ENCODE data around the gene ADAM19. TPM values are rescaled to one million over a fixed set of nuclear protein-coding genes. Genes with fewer than 3 reads are reported as not detected.

The ADAM19 gene
- total and polyA plus RNA-seq, 2 experiments from 2014 or later, result 9.1 to 13.2 TPM

GRCh38 chr5:157602505-157602904, 26.9 kb upstream of the ADAM19 start:
- no peaks in the 10 kb centered on the region for H3K4me1 Mint-ChIP-seq
- no peak overlapping the region for H3K27ac Mint-ChIP-seq
- H3K9me2 ChIP-seq (ENCODE audit: insufficient read depth), result no peaks in the 10 kb centered on the region
- no peaks in the 10 kb centered on the region for H3F3A ChIP-seq (replicated peaks; ENCODE audit: low read depth)
- H3K4me3 Mint-ChIP-seq, result no peak overlapping the region
- H3K4me1 ChIP-seq (ENCODE audit: insufficient read depth), result no peaks in the 10 kb centered on the region
- no peaks in the 10 kb centered on the region for H3K27me3 Mint-ChIP-seq (ENCODE audit: insufficient read depth, low read depth, poor library complexity)
- ATAC-seq (no peak), DNase-seq (ENCODE audit: low spot score) (no peak)
- H3K27ac ChIP-seq (ENCODE audit: low read depth), result no peak overlapping the region
- H4K20me1 ChIP-seq (replicated peaks; ENCODE audit: insufficient read depth), result no peaks in the 10 kb centered on the region
- no peak overlapping the region for H3K4me2 ChIP-seq
- H3K27me3 ChIP-seq (ENCODE audit: insufficient read depth), result no peaks in the 10 kb centered on the region
- no peak for TF ChIP-seq ZNF331 (CRISPR knock-in tag; IDR thresholded peaks at IDR 0.05; ENCODE audit: low read depth)
- TF ChIP-seq CTCF (conservative IDR thresholded peaks at IDR 0.05; ENCODE audit: low read depth in 2 of 2), result no peak
- no peak for TF ChIP-seq CREB1 (CRISPR knock-in tag; IDR thresholded peaks at IDR 0.05; ENCODE audit: low read depth)
- no peak for TF ChIP-seq JUNB (IDR thresholded peaks at IDR 0.05; ENCODE audit: unreplicated experiment)
- TF ChIP-seq POLR2AphosphoS5 (IDR thresholded peaks at IDR 0.05; ENCODE audit: low read depth), result no peak
- TF ChIP-seq STAT1 (IDR thresholded peaks at IDR 0.05; ENCODE audit: unreplicated experiment), result no peak
- TF ChIP-seq EZH2phosphoT487 (IDR thresholded peaks at IDR 0.05; ENCODE audit: unreplicated experiment), result no peak
- TF ChIP-seq ETS1 (IDR thresholded peaks at IDR 0.05), result no peak
- TF ChIP-seq ZNF462 (CRISPR knock-in tag; IDR thresholded peaks at IDR 0.05), result no peak
- TF ChIP-seq EZH2 (IDR thresholded peaks at IDR 0.05; ENCODE audit: low read depth, unreplicated experiment), result no peak
- TF ChIP-seq ZNF114 (CRISPR knock-in tag; IDR thresholded peaks at IDR 0.05), result no peak
- no peak for TF ChIP-seq NANOG (IDR thresholded peaks at IDR 0.05; ENCODE audit: borderline replicate concordance)
- TF ChIP-seq REST (IDR thresholded peaks at IDR 0.05; ENCODE audit: unreplicated experiment), result no peak
- no peak overlapping the region for H2AFZ ChIP-seq
- no peaks in the 10 kb centered on the region for H3K36me3 ChIP-seq (ENCODE audit: insufficient read depth)
- H3K4me3 ChIP-seq, result no peak overlapping the region
- no peaks in the 10 kb centered on the region for H3K79me2 ChIP-seq (replicated peaks; ENCODE audit: insufficient read depth)
- no peaks in the 10 kb centered on the region for H3K36me3 Mint-ChIP-seq (ENCODE audit: low read depth)
- H3K9me3 Mint-ChIP-seq, result no peaks in the 10 kb centered on the region; the same call in 2 of the 3 replicates

Data from GM23338 (cell line).